ENCODE data around the gene ZNF322. TPM values are rescaled to one million over a fixed set of nuclear protein-coding genes. Genes with fewer than 3 reads are reported as not detected.

ZNF322 gene, protein sequence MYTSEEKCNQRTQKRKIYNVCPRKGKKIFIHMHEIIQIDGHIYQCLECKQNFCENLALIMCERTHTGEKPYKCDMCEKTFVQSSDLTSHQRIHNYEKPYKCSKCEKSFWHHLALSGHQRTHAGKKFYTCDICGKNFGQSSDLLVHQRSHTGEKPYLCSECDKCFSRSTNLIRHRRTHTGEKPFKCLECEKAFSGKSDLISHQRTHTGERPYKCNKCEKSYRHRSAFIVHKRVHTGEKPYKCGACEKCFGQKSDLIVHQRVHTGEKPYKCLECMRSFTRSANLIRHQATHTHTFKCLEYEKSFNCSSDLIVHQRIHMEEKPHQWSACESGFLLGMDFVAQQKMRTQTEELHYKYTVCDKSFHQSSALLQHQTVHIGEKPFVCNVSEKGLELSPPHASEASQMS
- 11.7 and 13.6 TPM in 2 replicates for total RNA-seq

DNA sequence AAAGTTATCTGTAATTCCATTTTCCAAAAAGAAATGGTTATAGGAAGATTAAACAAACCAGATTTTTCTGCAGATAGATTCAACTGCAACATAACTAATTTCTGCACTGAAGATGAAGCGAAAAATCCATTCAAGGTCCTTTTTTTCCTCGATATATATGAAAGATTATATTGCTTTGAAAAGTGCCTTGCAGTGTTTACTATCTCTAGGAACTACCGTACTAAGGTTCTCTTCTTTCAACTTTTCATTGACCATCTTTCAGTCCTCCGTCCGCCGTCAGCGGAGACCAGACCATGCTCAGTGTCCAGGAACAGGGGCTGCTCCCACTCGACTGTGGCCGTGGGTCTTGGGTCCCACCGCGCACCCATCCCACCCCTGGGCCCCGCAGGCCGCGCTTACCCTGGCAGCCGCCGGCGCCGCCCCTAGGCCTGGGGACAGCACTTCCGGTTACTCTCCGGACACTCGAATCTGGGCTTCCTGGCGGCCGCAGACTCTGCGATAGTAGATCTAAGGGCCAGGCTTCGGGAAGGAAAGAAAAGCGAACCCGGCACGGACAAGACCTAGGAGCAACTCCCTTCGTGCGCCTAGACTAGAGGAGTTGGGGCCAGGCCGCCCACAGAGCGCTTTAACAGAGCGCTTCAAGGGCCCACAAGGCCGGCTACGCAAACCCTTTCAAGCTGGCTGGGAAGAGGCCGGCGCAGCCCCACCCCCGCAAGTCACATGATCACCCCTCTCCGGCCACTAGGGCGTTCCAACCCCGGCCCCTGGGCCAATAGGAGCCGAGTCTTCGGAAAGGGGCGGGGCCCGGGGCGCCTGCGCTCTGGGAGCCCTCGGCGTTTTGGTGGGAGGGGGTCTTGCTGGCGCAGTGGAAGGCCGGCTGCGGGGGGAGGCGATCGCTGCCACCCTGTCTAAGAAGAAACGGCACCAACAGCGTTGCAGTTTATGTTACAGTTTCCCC lies at the start of gene ZNF322:
TSS of gene ZNF322 (minus strand) at position 705 of the 958 bp plus-strand sequence. CDS start 21,193 bp downstream, outside the sequence.

DNA sequence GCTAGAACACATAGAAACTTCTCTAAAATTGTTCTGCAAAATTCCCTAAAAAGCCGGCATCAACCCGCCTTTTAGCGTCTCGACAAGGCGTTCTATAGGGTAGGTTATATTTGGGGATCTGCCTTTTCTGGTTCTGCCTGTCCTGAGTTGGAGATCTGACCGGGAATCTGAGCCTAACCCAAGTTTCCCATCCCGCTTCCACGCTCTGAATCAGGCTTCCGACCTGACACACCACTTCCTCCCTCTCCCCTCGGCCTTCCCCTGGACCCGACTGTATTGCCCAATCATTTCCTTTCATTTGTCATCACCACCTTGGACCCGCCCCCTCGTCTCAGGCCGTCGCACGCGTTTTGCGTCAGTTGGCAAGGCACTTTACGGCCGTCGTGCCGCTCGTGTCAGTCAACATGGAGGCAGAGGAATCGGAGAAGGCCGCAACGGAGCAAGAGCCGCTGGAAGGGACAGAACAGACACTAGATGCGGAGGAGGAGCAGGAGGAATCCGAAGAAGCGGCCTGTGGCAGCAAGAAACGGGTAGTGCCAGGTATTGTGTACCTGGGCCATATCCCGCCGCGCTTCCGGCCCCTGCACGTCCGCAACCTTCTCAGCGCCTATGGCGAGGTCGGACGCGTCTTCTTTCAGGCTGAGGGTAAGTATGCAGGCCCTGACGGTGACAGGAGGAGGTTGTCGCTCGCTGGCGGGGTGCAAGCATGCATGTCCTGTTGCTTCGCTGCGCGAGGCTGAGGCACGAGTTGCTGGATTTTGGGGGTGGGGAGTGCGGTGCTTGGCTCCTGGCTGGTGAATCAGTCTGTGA lies 62.8 kb downstream of the ZNF322 start, which contains the start of gene ABT1:
TSS of gene ABT1 (plus strand) at position 375 of the 810 bp plus-strand sequence. CDS start at position 405, 30 bp downstream.

Other genes with a start within 250 kb of the ZNF322 start
- gene BTN3A3, start 219.2 kb downstream of the ZNF322 start, total RNA-seq = 28.7 and 29.7 TPM in 2 replicates
- gene BTN2A1, start 201.8 kb downstream of the ZNF322 start, total RNA-seq = 5.2 and 6.8 TPM in 2 replicates
- gene BTN1A1, start 159.4 kb downstream of the ZNF322 start, total RNA-seq = not detected in 2 replicates
- gene HMGN4, start 121.4 kb downstream of the ZNF322 start, total RNA-seq = 33.6 and 42.6 TPM in 2 replicates
- 8.1 and 11.7 TPM in 2 replicates for gene ABT1, start 62.8 kb downstream of the ZNF322 start, total RNA-seq